CD4-positive, alpha-beta memory T cell (primary cell): ENCODE data around the gene POU5F2. TPM values are rescaled to one million over a fixed set of nuclear protein-coding genes. Genes with fewer than 3 reads are reported as not detected.

Experiments
- CTCF ChIA-PET: fragments of 350-600 bp; sonication (Branson Sonifier 250); formaldehyde crosslinking; loops from one replicate; lab custom pipeline; 2021; ENCODE audit warnings: inconsistent platforms; ENCODE audit not compliant: partially characterized antibody; lab: Charles Lee
- POLR2A ChIA-PET: fragments of 350-600 bp; sonication (Branson Sonifier 250); formaldehyde crosslinking; loops from one replicate; lab custom pipeline; 2021; ENCODE audit not compliant: partially characterized antibody; lab: Charles Lee
- DNase-seq, 5 donors: peaks; one replicate each; pipeline versions ENCODE4 v3.0.0 to v3.0.0-alpha.2; 2020 to 2022; ENCODE audit warnings: mixed read lengths in 1 of 5
- H3K27ac ChIP-seq: one replicate; pipeline ENCODE4 v1.7.0; 2013; ENCODE audit warnings: low read depth, low read length
- H3K27me3 ChIP-seq: 2 replicates; pipeline ENCODE4 v1.7.0; 2013; ENCODE audit warnings: mild to moderate bottlenecking, low read length, moderate library complexity; ENCODE audit not compliant: insufficient read depth
- H3K36me3 ChIP-seq: 2 replicates; pipeline ENCODE4 v1.7.0; 2013; ENCODE audit warnings: mild to moderate bottlenecking, low read length, moderate library complexity; ENCODE audit not compliant: insufficient read depth
- H3K4me1 ChIP-seq: 2 replicates; pipeline ENCODE4 v1.7.0; 2013; ENCODE audit warnings: mild to moderate bottlenecking, low read length, moderate library complexity; ENCODE audit not compliant: insufficient read depth
- H3K4me3 ChIP-seq, 2 donors: one replicate each; pipeline ENCODE4 v1.7.0; 2013; ENCODE audit warnings: low read length in 2 of 2, mild to moderate bottlenecking in 1 of 2
- H3K9me3 ChIP-seq, 2 donors: one replicate each; pipeline ENCODE4 v1.7.0; 2013; ENCODE audit warnings: low read length in 2 of 2, control low read depth in 1 of 2; ENCODE audit not compliant: control insufficient read depth in 1 of 2
- H3K27ac Mint-ChIP-seq, 7 donors: one replicate each; pipeline ENCODE4 v1.8.0; 2020 to 2021; ENCODE audit warnings: mixed read lengths in 7 of 7, mild to moderate bottlenecking in 6 of 7, inconsistent platforms in 3 of 7, moderate library complexity in 3 of 7
- H3K27me3 Mint-ChIP-seq, 2 donors: one replicate each; pipeline ENCODE4 v1.8.0; 2020 to 2021; ENCODE audit warnings: mixed read lengths in 2 of 2
- H3K36me3 Mint-ChIP-seq, 2 donors: one replicate each; pipeline ENCODE4 v1.8.0; 2020 to 2021; ENCODE audit warnings: mixed read lengths in 2 of 2, inconsistent platforms in 1 of 2, mild to moderate bottlenecking in 1 of 2
- H3K4me1 Mint-ChIP-seq, 4 donors: one replicate each; pipeline ENCODE4 v1.8.0; 2020 to 2021; ENCODE audit warnings: mixed read lengths in 4 of 4, mild to moderate bottlenecking in 1 of 4
- H3K4me3 Mint-ChIP-seq, 8 donors: one replicate each; pipeline ENCODE4 v1.8.0; 2020 to 2021; ENCODE audit warnings: mixed read lengths in 8 of 8, mild to moderate bottlenecking in 7 of 8, moderate library complexity in 6 of 8, inconsistent platforms in 3 of 8
- H3K9me3 Mint-ChIP-seq, 8 donors: one replicate each; pipeline ENCODE4 v1.8.0; 2020 to 2021; ENCODE audit warnings: mixed read lengths in 8 of 8, mild to moderate bottlenecking in 5 of 8, inconsistent platforms in 3 of 8, moderate library complexity in 1 of 8
- intact Hi-C: fragments of 100-400 bp; cut with micrococcal nuclease; formaldehyde crosslinking; loops from one replicate; pipeline ENCODE4 v1.15.1; 2023
- polyA plus RNA-seq, 2 donors: library from polyadenylated mRNA; unstranded; fragments of 300-500 nt; fragmentation: Illumina TruSeq; gene quantifications; one replicate each; pipeline ENCODE4 v1.2.3, GENCODE V29; 2021
- total RNA-seq, 2 experiments: library from RNA; stranded (reverse); gene quantifications; one replicate each; pipeline ENCODE4 v1.2.3, GENCODE V29; 2021

POU5F2 gene
- total and polyA plus RNA-seq, 4 experiments from 2014 or later: 0.08 to 1.9 (median 0.98) TPM

GRCh38 chr5:93731987-93732386, 9.4 kb downstream of the POU5F2 start:
- H3K9me3 Mint-ChIP-seq: no peaks in the 10 kb centered on the region

DNA sequence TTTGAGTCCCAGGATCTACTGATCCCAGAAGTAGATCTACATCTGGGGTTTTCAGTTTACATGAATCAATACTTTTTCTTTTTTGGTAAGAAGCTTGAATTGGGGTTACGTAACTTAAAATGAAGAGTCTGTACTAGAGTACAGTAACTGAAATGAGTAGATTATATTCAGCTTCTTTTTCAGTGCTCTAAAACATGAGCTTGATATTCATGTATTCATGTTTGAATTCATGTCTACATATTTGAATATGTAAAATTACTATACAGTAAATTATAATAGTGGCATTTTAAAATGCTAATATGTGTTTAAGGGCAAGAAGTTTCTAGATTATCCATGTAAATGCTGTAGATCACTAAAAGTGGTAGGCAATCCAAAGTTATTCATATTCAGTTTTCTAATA, 14.8 kb downstream of the POU5F2 start:
- Histone ChIP-seq H3K4me3 (no peak overlapping the region), H3K9me3 (no peaks in the 10 kb centered on the region), H3K27me3 (no peaks in the 10 kb centered on the region), H3K27ac (no peak overlapping the region), H3K4me1 (no peaks in the 10 kb centered on the region), H3K36me3 (no peaks in the 10 kb centered on the region)
- no peaks in the 10 kb centered on the region for H3K27me3 Mint-ChIP-seq
- peaks cover 0 to 2% (median under 1%) of the 10 kb centered on the region in 4 donors for H3K4me1 Mint-ChIP-seq
- intact Hi-C loops: no loop called here
- POLR2A ChIA-PET: no interaction called here
- no peak for DNase-seq
- CTCF ChIA-PET: no interaction called here
- H3K9me3 Mint-ChIP-seq: no peaks in the 10 kb centered on the region
- no peak overlapping the region for H3K4me3 Mint-ChIP-seq
- no peak overlapping the region for H3K27ac Mint-ChIP-seq
- H3K36me3 Mint-ChIP-seq: peaks cover 1 to 19% of the 10 kb centered on the region in 2 donors

More at GRCh38 chr5:93731987-93732386, 9.4 kb downstream of the POU5F2 start:
- H3K9me3 ChIP-seq: no peaks in the 10 kb centered on the region
- H3K27ac Mint-ChIP-seq: no peak overlapping the region
- H3K27me3 Mint-ChIP-seq: no peaks in the 10 kb centered on the region
- H3K4me3 ChIP-seq: no peak overlapping the region
- no peak overlapping the region for H3K27ac ChIP-seq
- H3K4me1 Mint-ChIP-seq: no peaks in the 10 kb centered on the region
- H3K36me3 ChIP-seq: no peaks in the 10 kb centered on the region
- H3K27me3 ChIP-seq: no peaks in the 10 kb centered on the region
- intact Hi-C loops: no loop called here
- H3K4me1 ChIP-seq: no peaks in the 10 kb centered on the region
- DNase-seq: no peak
- ChIA-PET POLR2A (no interaction called here), CTCF (no interaction called here)
- H3K4me3 Mint-ChIP-seq: no peak overlapping the region
- H3K36me3 Mint-ChIP-seq: peaks cover 10 to 37% of the 10 kb centered on the region in 2 donors

- Histone ChIP-seq H3K4me3 (no peak overlapping the region), H3K27ac (no peak overlapping the region), H3K9me3 (no peaks in the 10 kb centered on the region), H3K27me3 (no peaks in the 10 kb centered on the region), H3K4me1 (no peaks in the 10 kb centered on the region), H3K36me3 (no peaks in the 10 kb centered on the region)
- no peak for DNase-seq
- no peak overlapping the region for H3K4me3 Mint-ChIP-seq
- ChIA-PET POLR2A (no interaction called here), CTCF (no interaction called here)
- peaks cover 0 to 9% (median 7%) of the 10 kb centered on the region in 4 donors for H3K4me1 Mint-ChIP-seq
- H3K36me3 Mint-ChIP-seq: peaks cover 0 to 15% of the 10 kb centered on the region in 2 donors
- no peaks in the 10 kb centered on the region for H3K27me3 Mint-ChIP-seq
- no peak overlapping the region for H3K27ac Mint-ChIP-seq
- H3K9me3 Mint-ChIP-seq: no peaks in the 10 kb centered on the region
- intact Hi-C loops: no loop called here
Observed at GRCh38 chr5:93724791-93725190, 16.6 kb downstream of the POU5F2 start.

GRCh38 chr5:93723681-93724080, 17.7 kb downstream of the POU5F2 start:
- no peaks in the 10 kb centered on the region for H3K36me3 ChIP-seq
- intact Hi-C loops: no loop called here
- H3K36me3 Mint-ChIP-seq: peaks cover 0 to 18% of the 10 kb centered on the region in 2 donors
- ChIA-PET CTCF (interaction anchor here (1.4 kb wide), 1 partner anchor 116 kb away, joined by 3 read pairs; no protein-coding TSS in a partner anchor), POLR2A (no interaction called here)
- peaks cover 0 to 10% (median 8%) of the 10 kb centered on the region in 4 donors for H3K4me1 Mint-ChIP-seq
- no peaks in the 10 kb centered on the region for H3K4me1 ChIP-seq
- H3K27ac Mint-ChIP-seq: no peak overlapping the region
- H3K9me3 ChIP-seq: no peaks in the 10 kb centered on the region
- H3K27ac ChIP-seq: no peak overlapping the region
- no peaks in the 10 kb centered on the region for H3K27me3 ChIP-seq
- no peak overlapping the region for H3K4me3 Mint-ChIP-seq
- DNase-seq: no peak
- no peaks in the 10 kb centered on the region for H3K9me3 Mint-ChIP-seq
- H3K4me3 ChIP-seq: no peak overlapping the region
- H3K27me3 Mint-ChIP-seq: no peaks in the 10 kb centered on the region

GRCh38 chr5:93723005-93723404, 18.4 kb downstream of the POU5F2 start:
- CTCF ChIA-PET: interaction anchor here (1.4 kb wide), 1 partner anchor 115 kb away, joined by 3 read pairs; no protein-coding TSS in a partner anchor
- H3K4me3 ChIP-seq: no peak overlapping the region
- H3K9me3 ChIP-seq: no peaks in the 10 kb centered on the region

GRCh38 chr5:93722588-93722987, 18.8 kb downstream of the POU5F2 start:
- no peaks in the 10 kb centered on the region for H3K27me3 Mint-ChIP-seq
- Histone ChIP-seq H3K27ac (no peak overlapping the region), H3K4me1 (no peaks in the 10 kb centered on the region), H3K27me3 (no peaks in the 10 kb centered on the region), H3K9me3 (no peaks in the 10 kb centered on the region), H3K4me3 (no peak overlapping the region), H3K36me3 (no peaks in the 10 kb centered on the region)
- H3K27ac Mint-ChIP-seq: no peak overlapping the region
- H3K4me3 Mint-ChIP-seq: no peak overlapping the region
- peaks cover 0 to 21% of the 10 kb centered on the region in 2 donors for H3K36me3 Mint-ChIP-seq
- intact Hi-C loops: no loop called here
- CTCF ChIA-PET: interaction anchor here (1.4 kb wide), 1 partner anchor 115 kb away, joined by 3 read pairs; no protein-coding TSS in a partner anchor
- H3K9me3 Mint-ChIP-seq: no peaks in the 10 kb centered on the region
- DNase-seq: no peak
- H3K4me1 Mint-ChIP-seq: peaks cover 0 to 10% (median 9%) of the 10 kb centered on the region in 4 donors
- POLR2A ChIA-PET: no interaction called here

More at GRCh38 chr5:93723005-93723404, 18.4 kb downstream of the POU5F2 start:
- H3K9me3 Mint-ChIP-seq: no peaks in the 10 kb centered on the region
- peaks cover 0 to 21% of the 10 kb centered on the region in 2 donors for H3K36me3 Mint-ChIP-seq
- H3K4me3 Mint-ChIP-seq: no peak overlapping the region
- intact Hi-C loops: no loop called here
- POLR2A ChIA-PET: no interaction called here
- no peak overlapping the region for H3K27ac Mint-ChIP-seq
- no peak overlapping the region for H3K27ac ChIP-seq
- H3K36me3 ChIP-seq: no peaks in the 10 kb centered on the region
- H3K27me3 Mint-ChIP-seq: no peaks in the 10 kb centered on the region
- DNase-seq: no peak
- H3K4me1 Mint-ChIP-seq: peaks cover 0 to 10% (median 9%) of the 10 kb centered on the region in 4 donors
- H3K27me3 ChIP-seq: no peaks in the 10 kb centered on the region
- no peaks in the 10 kb centered on the region for H3K4me1 ChIP-seq

- H3K27ac ChIP-seq: no peak overlapping the region
- DNase-seq: no peak
- H3K27me3 ChIP-seq: no peaks in the 10 kb centered on the region
- intact Hi-C loops: no loop called here
- ChIA-PET POLR2A (no interaction called here), CTCF (no interaction called here)
- no peaks in the 10 kb centered on the region for H3K9me3 ChIP-seq
- no peak overlapping the region for H3K4me3 ChIP-seq
- peaks cover 0 to 18% of the 10 kb centered on the region in 2 donors for H3K36me3 Mint-ChIP-seq
- no peaks in the 10 kb centered on the region for H3K9me3 Mint-ChIP-seq
- H3K4me3 Mint-ChIP-seq: no peak overlapping the region
- H3K36me3 ChIP-seq: no peaks in the 10 kb centered on the region
- peaks cover 0 to 11% (median 9%) of the 10 kb centered on the region in 4 donors for H3K4me1 Mint-ChIP-seq
- no peak overlapping the region for H3K27ac Mint-ChIP-seq
- H3K27me3 Mint-ChIP-seq: no peaks in the 10 kb centered on the region
- H3K4me1 ChIP-seq: no peaks in the 10 kb centered on the region
Observed at GRCh38 chr5:93721511-93721910, 19.9 kb downstream of the POU5F2 start.
